HuH-7.5 (cell line): ENCODE data around the gene PLAGL2.
"Not testable (repeated sequence)": the region's sequence is repeated elsewhere in the genome, so short reads cannot be mapped to it uniquely, and the experiment has no call there.

Source experiments
- DNase-seq: peaks from one replicate; pipeline ENCODE4 v3.0.0; 2011; ENCODE audit warnings: low spot score

Gene PLAGL2

DNA sequence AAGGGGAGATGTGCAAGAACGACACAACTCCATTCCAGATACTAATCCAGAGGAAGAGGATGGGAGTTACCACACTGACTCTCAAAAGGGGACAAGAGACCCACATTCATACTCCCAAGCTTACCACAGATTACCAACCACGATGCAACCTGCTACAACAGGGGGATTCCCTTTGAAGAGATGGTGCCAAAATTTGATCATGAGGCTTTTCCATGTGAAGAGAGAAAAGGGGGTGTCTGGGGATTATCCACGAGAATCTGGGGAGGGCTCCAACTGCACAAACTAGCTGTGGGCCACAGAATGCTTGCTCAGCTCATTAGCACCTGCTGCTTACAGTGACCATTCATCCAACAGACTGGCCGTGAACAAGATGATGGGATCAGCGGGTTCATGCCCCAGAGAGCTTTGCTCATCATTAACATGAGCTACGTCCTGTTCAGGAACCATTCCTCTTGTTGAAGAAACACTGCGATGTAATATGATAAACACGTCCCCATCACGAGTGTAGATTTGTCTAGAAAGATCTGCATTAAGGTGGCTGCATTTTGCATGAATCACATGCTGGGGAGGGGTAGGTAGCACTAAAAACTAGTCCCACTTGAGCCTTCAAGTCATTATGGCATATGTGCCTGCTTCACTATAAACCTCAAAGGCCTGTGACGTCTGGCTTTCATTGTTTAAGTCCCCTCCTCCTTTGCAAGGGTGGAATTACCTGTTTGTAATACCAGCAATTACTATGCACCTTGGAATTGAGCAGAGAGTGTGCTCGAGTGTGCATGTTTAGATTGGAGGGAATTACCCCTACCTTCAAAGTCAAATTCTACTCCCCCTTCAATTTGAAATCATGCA lies 4.0 kb downstream of the PLAGL2 start:
- no peak for DNase-seq

DNA sequence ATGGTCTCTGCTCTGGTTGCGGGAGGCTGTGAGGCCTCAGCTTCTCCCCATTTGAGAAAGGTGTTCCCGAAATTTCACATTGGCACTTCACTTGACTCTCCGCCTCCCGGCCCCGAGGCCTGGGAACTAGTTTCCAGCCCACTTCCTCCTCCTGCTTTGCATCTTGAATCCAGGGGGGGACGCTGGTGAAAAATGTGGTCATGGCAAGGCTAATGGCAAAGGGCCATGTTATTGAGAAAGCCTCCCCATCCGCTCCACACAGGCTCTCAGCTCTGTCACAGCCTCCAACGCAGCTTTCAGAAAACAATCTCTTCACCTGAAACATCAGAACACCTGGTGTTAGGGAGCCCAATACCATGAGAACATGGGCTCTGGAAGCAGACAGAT lies 5.6 kb downstream of the PLAGL2 start:
- DNase-seq: no peak

DNA sequence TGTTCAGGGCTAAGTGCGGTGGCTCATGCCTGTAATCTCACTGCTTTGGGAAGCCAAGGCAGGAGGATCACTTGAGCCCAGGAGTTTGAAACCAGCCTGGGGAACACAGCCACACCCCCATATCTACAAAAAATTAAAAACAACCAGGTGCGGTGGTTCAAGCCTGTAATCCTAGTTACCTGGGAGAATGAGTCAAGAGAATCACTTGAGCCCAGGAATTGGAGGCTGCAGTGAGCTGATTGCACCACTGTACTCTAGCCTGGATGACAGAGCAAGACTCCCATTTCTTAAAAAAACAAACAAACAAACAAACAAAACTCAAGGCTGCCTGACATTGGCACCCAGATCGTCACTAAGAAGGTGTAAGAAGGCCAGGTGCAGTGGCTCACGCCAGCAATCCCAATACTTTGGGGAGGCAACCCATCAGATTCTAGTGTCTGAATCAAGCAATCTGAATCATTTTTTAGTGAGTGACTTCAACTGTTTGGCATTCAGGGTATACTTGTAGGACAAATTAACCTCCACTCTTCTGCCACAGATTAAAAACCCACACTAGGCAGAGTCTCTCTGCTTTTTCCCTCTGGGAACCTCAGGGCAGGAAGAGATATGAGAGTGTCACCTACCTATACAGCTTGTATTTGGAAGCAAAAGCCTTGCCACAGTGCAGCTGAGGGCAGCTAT lies 6.1 kb downstream of the PLAGL2 start:
- DNase-seq: no peak

GRCh38 chr20:32199006-32199405 lies 8.5 kb downstream of the PLAGL2 start:
- DNase-seq: no peak

GRCh38 chr20:32197136-32197535 lies 10.4 kb downstream of the PLAGL2 start:
- not testable (repeated sequence) for DNase-seq

DNA sequence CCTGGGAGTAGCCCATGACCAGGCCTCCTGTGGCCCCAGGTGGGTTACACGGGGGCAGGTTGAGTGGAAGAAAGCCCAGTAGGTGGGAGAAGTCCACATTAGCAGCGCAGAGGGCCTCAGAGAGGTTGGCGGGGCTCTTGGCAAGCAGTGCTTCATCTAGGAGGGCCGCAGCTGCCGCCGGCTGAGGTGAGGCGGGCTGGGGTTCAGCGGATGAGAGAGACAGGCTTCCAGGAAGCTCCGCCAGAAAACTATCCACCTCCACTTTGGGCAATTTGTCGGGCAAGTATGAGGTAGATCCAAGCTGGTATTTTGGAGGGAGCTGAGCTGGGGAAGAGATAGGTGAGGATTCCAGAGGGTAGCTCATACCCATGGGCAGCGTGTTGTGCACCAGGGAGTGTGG lies 10.9 kb downstream of the PLAGL2 start:
- DNase-seq: not testable (repeated sequence)

DNA sequence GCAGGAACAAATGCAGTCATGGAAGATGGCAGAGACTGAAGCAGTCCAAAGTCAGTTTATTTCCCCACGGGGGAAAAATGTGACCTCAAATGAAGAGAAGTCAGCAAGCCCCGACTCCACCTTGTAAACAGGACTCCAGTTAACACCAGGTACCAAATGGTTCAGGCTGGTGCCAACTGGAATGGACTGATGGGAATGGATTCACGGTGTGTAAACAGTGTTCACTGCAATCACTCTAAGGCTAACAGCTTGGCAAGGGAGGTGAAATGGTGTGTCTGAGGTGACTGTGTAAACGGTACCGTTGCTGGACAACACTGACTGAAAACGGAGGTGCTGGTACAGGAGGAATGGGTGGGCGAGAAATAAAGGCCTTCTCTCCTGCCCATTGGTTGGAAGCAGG lies 12.0 kb downstream of the PLAGL2 start:
- DNase-seq: no peak

DNA sequence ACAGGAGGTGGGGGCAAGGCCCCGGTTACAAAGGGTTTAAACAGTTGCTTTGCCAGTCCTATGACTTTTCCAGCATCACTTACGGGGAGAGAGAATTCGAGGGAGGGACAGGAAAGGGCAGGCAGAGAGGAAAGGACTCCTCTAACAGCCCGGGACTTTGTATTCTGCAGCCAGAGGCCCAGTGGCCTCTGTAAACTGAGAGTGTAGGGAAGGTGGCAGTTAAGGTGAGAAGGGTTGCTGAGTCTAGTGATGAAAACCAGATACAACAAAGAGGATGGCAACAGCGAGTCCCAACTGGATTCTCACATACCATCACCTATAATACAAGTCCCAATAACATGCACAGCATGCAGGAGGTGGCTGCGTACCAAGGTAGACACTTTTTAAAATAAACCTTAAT lies 13.5 kb downstream of the PLAGL2 start:
- DNase-seq: no peak

- DNase-seq: not testable (repeated sequence)
Observed at GRCh38 chr20:32193336-32193735, 14.2 kb downstream of the PLAGL2 start.

- no peak for DNase-seq
Observed at GRCh38 chr20:32192698-32193097, 14.8 kb downstream of the PLAGL2 start.

- no peak for DNase-seq
Observed at GRCh38 chr20:32191873-32192272, 15.7 kb downstream of the PLAGL2 start.

DNA sequence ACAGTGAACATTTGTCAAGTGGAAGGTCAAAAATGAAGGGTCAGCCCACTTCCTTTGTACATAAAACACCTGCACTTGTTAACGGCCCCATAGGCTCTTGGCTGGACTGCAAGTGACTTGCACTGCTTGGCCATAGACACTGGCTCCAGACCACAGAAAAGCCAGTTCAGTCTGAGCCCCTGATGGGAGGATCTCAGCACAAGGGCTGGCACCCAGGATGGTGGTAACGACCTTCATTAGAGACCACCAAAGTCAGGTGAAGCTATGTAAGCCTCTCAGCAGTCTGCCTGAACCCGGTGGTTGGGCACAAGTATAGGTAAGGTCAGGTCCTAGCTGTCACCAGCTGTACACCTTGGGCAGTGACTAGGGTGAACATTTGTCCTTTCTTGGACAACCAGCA lies 16.1 kb downstream of the PLAGL2 start:
- DNase-seq: no peak

GRCh38 chr20:32190616-32191415 lies 16.7 kb downstream of the PLAGL2 start:
- DNase-seq: no peak

DNA sequence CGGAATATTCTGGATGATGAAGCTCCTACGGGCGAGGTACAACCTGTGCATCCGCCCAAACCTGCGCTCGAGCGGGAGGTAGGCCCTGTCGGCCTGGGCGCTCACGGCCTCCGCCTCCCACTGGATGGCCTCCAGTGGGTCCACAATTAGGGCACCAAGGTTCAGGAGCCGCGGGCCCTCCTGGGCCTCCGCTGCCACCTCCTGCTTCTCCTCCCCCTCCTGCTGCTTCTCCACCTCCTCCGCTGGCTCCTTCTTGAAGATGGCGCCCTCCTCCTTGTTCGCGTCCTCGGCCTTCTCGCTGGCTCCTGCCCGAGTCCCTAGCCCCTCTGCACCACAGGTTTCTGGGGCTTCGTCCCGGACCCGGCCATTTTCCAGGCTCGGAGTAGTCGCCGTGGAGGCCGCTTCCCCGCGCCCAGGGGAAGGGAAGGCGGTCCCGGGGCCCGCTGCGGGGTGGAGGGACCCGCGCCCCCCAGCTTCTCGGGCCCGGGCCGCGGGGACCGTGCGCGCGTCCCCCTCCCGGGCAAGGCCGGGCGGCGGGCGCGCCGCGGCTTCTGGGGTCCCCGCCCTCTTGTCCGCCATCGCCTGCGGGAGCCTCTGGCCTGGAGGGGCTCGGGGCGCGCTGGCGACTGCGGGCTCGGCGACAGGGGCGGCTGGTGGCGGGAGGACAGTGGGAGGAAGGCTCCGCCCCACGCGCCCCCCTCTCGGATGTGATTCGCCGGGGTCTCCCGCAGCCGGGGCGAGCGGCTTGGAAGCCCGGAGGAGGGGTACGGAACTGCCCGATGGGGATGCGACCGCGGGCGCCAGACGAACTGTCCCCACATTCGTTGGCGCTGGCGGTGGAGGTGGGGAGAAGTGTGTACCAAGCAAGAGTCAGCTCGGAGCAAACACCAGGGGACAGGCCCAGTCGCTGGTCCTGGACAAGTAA lies 17.6 kb downstream of the PLAGL2 start:
- DNase-seq: no peak

DNA sequence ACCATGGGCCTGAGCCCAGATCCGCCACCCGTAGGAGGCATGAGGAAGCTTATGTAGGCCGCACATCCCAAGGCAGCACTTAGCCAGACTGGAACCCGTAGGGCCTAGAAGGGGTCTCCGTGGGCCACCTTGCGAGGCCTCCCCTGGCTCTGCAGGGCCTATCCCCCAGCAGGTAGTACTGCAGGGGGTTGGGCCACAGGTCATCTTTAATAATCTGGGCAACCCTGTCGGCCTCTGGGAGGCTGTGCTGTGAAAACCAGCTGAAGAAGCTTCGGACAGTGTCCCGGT lies 18.5 kb downstream of the PLAGL2 start:
- no peak for DNase-seq

DNA sequence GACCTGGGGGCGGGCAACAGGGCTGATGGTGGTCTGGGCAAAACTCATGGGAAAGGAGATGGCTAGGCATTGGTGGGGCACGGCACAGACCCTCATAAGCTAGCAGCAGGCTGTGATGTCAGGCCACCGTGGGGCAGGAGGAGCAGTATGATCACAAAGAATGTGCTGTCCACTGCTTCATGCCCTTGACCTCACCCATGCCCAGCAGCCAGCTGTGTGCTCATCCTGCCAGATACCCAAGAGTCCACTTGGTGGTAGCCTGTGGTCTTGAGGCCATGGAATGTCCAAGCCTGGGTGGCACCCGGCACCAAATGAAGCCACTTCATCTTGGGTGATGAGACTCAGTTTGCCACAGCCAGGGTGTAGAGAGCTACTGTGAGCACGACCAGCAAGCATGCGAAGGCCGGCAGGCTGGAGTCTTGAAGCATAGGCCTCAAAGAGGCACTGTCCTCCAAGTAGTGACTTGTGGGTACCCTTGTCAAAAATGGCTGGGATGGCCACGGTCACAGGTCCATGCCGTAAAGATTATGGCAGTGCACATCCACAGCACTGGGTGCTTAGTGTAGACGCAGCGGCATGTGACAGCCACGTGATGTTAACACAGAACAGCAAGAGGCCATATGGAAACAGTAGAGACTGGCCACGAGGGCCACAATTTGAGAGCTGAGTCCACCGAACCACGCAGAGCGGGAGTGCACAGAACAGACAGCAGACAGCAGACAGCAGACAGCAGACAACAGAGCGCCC lies 19.0 kb downstream of the PLAGL2 start:
- DNase-seq: no peak

- DNase-seq: no peak
Observed at GRCh38 chr20:32186506-32186905, 21.0 kb downstream of the PLAGL2 start.

DNA sequence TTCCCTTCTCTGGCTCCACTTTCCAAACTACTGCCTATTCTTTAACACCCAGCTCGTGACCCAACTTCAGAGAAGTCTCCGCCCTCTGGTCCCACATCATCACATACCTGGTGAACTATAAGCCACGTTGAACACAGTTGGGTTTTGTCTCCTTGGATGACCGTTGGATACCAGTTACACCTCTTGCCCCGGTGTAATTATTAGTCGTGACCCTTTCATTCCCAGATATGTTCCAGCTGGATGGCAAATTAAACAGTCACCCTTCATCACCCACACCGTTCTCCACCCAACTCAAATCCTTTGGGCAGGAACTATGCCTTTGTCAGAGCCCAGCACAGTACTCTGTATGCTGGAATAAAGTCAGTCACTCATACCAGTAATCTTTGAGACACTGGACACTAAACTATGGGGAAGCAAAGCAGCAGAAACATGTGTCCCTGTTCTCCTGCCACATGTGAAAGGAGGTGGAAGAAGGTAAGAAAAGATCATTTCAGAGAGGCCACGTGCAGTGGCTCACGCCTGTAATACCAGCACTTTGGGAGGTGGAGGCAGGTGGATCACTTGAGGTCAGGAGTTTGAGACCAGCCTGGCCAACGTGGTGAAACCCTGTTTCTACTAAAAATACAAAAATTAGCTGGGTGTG lies 22.5 kb downstream of the PLAGL2 start:
- DNase-seq: no peak

- DNase-seq: no peak
Observed at GRCh38 chr20:32183947-32184635, 23.5 kb downstream of the PLAGL2 start.

GRCh38 chr20:32181606-32182005 lies 25.9 kb downstream of the PLAGL2 start:
- no peak for DNase-seq
